Endothelial cell of umbilical vein (primary cell): ENCODE measurements around the gene SKAP1. TPM values are rescaled to one million over a fixed set of nuclear protein-coding genes. Genes with fewer than 3 reads are reported as not detected.

ENCODE experiments used
- BruUV-seq: library from RNA; stranded (reverse); fragments of 400-500 nt; replicated peaks from 2 replicates; lab custom pipeline; 2021; lab: Mats Ljungman, UMichigan
- CTCF ChIA-PET: fragments of 300-600, 350-600 bp; sonication (Branson Sonifier 250); formaldehyde crosslinking; loops from one replicate; lab custom pipeline; 2021; ENCODE audit warnings: antibody characterized with exemption, inconsistent platforms; lab: Charles Lee
- POLR2A ChIA-PET: fragments of 300-600, 350-600 bp; sonication (Branson Sonifier 250); formaldehyde crosslinking; loops from one replicate; lab custom pipeline; 2021; ENCODE audit warnings: antibody characterized with exemption, inconsistent platforms; lab: Charles Lee
- DNase-seq: peaks from one replicate; pipeline ENCODE4 v3.0.0-alpha.2; 2011; ENCODE audit warnings: low read depth, low spot score
- FAIRE-seq: peaks from 2 replicates; lab custom pipeline; 2011; peaks lifted over from hg19 to GRCh38; lab: Jason Lieb, UNC
- H2AFZ ChIP-seq: 2 replicates; pipeline ENCODE4 v1.6.0; 2012; ENCODE audit warnings: low read depth, low read length, control low read depth, inconsistent platforms
- H3K27ac ChIP-seq: 2 replicates; pipeline ENCODE4 v1.5.1; 2011; ENCODE audit warnings: low read depth, mild to moderate bottlenecking, control low read depth, low read length, moderate library complexity; ENCODE audit not compliant: insufficient read depth
- H3K27me3 ChIP-seq, 2 experiments: 2 replicates each; pipeline versions ENCODE4 v1.6.0 to v1.6.1; 2011; ENCODE audit warnings: low read length in 2 of 2, mixed read lengths in 1 of 2; ENCODE audit not compliant: control insufficient read depth in 2 of 2, insufficient read depth in 2 of 2
- H3K36me3 ChIP-seq, 2 experiments: 2 replicates in 1 of 2; 3 replicates in 1 of 2; pipeline ENCODE4 v1.5.1; 2011; ENCODE audit warnings: low read length in 2 of 2, mild to moderate bottlenecking in 1 of 2, moderate library complexity in 1 of 2; ENCODE audit not compliant: control insufficient read depth in 2 of 2, insufficient read depth in 2 of 2; ENCODE audit errors: extremely low read depth in 1 of 2
- H3K4me1 ChIP-seq: 3 replicates; pipeline ENCODE4 v1.5.1; 2011; ENCODE audit warnings: mild to moderate bottlenecking, low read length; ENCODE audit not compliant: control insufficient read depth, insufficient read depth; ENCODE audit errors: extremely low read depth
- H3K4me2 ChIP-seq: 2 replicates; pipeline ENCODE4 v1.6.1; 2011; ENCODE audit warnings: low read length, control low read depth, mixed read lengths; ENCODE audit not compliant: insufficient read depth
- H3K4me3 ChIP-seq, 3 experiments: fragments of 200-600 bp in 1 of 3; sonication (generic), shearing (Covaris generic) in 1 of 3; replicated peaks in 1 of 3; 2 replicates each; pipeline ENCODE4 v1.5.1; 2011 to 2016; ENCODE audit warnings: control low read depth in 3 of 3, low read length in 3 of 3, mild to moderate bottlenecking in 2 of 3, inconsistent platforms in 1 of 3, low read depth in 1 of 3, moderate library complexity in 1 of 3; ENCODE audit not compliant: insufficient read depth in 1 of 3
- H3K79me2 ChIP-seq: 2 replicates; pipeline ENCODE4 v1.6.0; 2012; ENCODE audit warnings: low read length, inconsistent platforms; ENCODE audit not compliant: control insufficient read depth, insufficient read depth
- H3K9ac ChIP-seq: replicated peaks from 2 replicates; pipeline ENCODE3; 2011; ENCODE audit warnings: low read length, control low read depth; ENCODE audit not compliant: insufficient read depth; ENCODE audit errors: extremely low read depth
- H3K9me1 ChIP-seq: replicated peaks from 3 replicates; pipeline ENCODE4 v1.6.0; 2011; ENCODE audit warnings: mild to moderate bottlenecking, low read length; ENCODE audit not compliant: control insufficient read depth, insufficient read depth; ENCODE audit errors: extremely low read depth
- H3K9me3 ChIP-seq: replicated peaks from 2 replicates; pipeline ENCODE4 v1.5.1; 2012; ENCODE audit warnings: low read length, inconsistent platforms; ENCODE audit not compliant: control insufficient read depth, insufficient read depth
- H4K20me1 ChIP-seq: replicated peaks from 2 replicates; pipeline ENCODE3; 2011; ENCODE audit warnings: mild to moderate bottlenecking, low read length; ENCODE audit not compliant: control insufficient read depth, insufficient read depth; ENCODE audit errors: extremely low read depth
- EZH2 ChIP-seq: IDR thresholded peaks from 2 replicates; pipeline ENCODE4 v1.6.1; 2012; ENCODE audit warnings: borderline replicate concordance, low read depth, mild to moderate bottlenecking, moderate library complexity, low read length, inconsistent platforms; ENCODE audit not compliant: severe bottlenecking
- FOS ChIP-seq: IDR thresholded peaks from 2 replicates; pipeline ENCODE4 v1.6.1; 2011; ENCODE audit warnings: mild to moderate bottlenecking, low read length, moderate library complexity, borderline replicate concordance; ENCODE audit not compliant: insufficient read depth
- GATA2 ChIP-seq: IDR thresholded peaks from 2 replicates; pipeline ENCODE4 v1.7.0; 2011; ENCODE audit warnings: low read depth, mild to moderate bottlenecking, moderate library complexity, mixed read lengths, low read length; ENCODE audit not compliant: insufficient read length, insufficient read depth
- JUN ChIP-seq: IDR thresholded peaks from 2 replicates; pipeline ENCODE4 v1.6.1; 2011; ENCODE audit warnings: borderline replicate concordance, low read depth; ENCODE audit not compliant: insufficient read length, insufficient read depth
- MYC ChIP-seq: IDR thresholded peaks from one replicate; pipeline ENCODE4 v1.6.1; 2011; ENCODE audit warnings: mild to moderate bottlenecking, low read depth, low read length
- POLR2A ChIP-seq: IDR thresholded peaks from 2 replicates; pipeline ENCODE4 v1.6.1; 2012; ENCODE audit warnings: low read depth, mild to moderate bottlenecking, control low read depth, low read length
- POLR2AphosphoS5 ChIP-seq: IDR thresholded peaks from 2 replicates; pipeline ENCODE4 v1.6.1; 2012; ENCODE audit warnings: low read depth, mild to moderate bottlenecking, control low read depth, low read length, moderate library complexity; ENCODE audit not compliant: insufficient read depth
- dilution Hi-C: fragments of 300-500 bp; cut with MboI; formaldehyde crosslinking; loops from one replicate; pipeline ENCODE4 v1.15.0; 2019; ENCODE audit warnings: low sequenced_read_pairs; ENCODE audit not compliant: extremely low pct_ligation_motif_present
- intact Hi-C: fragments of 100-400 bp; cut with micrococcal nuclease; formaldehyde crosslinking; loops from one replicate; pipeline ENCODE4 v1.10.0; 2022
- polyA plus RNA-seq, 4 experiments: library from polyadenylated mRNA; depleted of rRNA in 3 of 4; stranded (reverse) in 3 of 4; unstranded in 1 of 4; fragments of >200 nt; gene quantifications; 2 replicates each; pipeline versions ENCODE4 v1.2.1 to v1.2.3, GENCODE V29; 2011 to 2012; ENCODE audit warnings: missing spikeins in 1 of 4
- total RNA-seq: library from RNA; stranded (reverse); gene quantifications from 2 replicates; pipeline ENCODE4 v1.2.3, GENCODE V29; 2021
- TF ChIP-seq, protein P1 (sequence below), 2 donors: IDR thresholded peaks; 1 replicate in 1 of 2; 2 replicates in 1 of 2; pipeline ENCODE4 v1.5.1; 2011; ENCODE audit warnings: low read length in 2 of 2, mild to moderate bottlenecking in 2 of 2, moderate library complexity in 2 of 2, control low read depth in 1 of 2, inconsistent platforms in 1 of 2, low read depth in 1 of 2; ENCODE audit not compliant: insufficient read depth in 1 of 2; ENCODE audit errors: extremely low read depth in 1 of 2

SKAP1 gene
- total and polyA plus RNA-seq, 2 donors (not counting 3 experiments of a cell fraction or from before 2014, with no cell fraction given) = 0.75 TPM; not detected in 1

GRCh38 chr17:48093341-48094045, 336.5 kb downstream of the SKAP1 start:
- peaks cover 6% of the 10 kb centered on the region for H4K20me1 ChIP-seq
- no peaks in the 10 kb centered on the region for H3K9me1 ChIP-seq
- H3K79me2 ChIP-seq = peaks cover 89% of the 10 kb centered on the region
- POLR2A ChIA-PET = no interaction called here
- dilution Hi-C loops = no loop called here
- no peaks in the 10 kb centered on the region for H3K36me3 ChIP-seq
- H3K9ac ChIP-seq = no peak overlapping the region
- H2AFZ ChIP-seq = no peak overlapping the region
- no peaks in the 10 kb centered on the region for H3K27me3 ChIP-seq
- no peaks in the 10 kb centered on the region for H3K9me3 ChIP-seq
- no peak overlapping the region for H3K4me3 ChIP-seq
- intact Hi-C loops = no loop called here
- DNase-seq (peak; percentile 28), FAIRE-seq (no peak)
- CTCF ChIA-PET = interaction anchor here (0.9 to 1.5 kb wide), 5 partner anchors 10 to 29 kb away, joined by 3 to 8 read pairs (median 3); no protein-coding TSS in a partner anchor
- H3K4me1 ChIP-seq = peaks cover 4% of the 10 kb centered on the region
- BruUV-seq = no TSS peak
- TF ChIP-seq FOS = no peak
- TF ChIP-seq POLR2A = no peak
- TF ChIP-seq EZH2 = no peak
- TF ChIP-seq MYC = no peak
- no peak for TF ChIP-seq GATA2
- H3K27ac ChIP-seq = no peak overlapping the region
- H3K4me2 ChIP-seq = no peak overlapping the region

- Histone ChIP-seq H3K79me2 (peaks cover 63% of the 10 kb centered on the region), H4K20me1 (no peaks in the 10 kb centered on the region), H3K36me3 (no peaks in the 10 kb centered on the region), H3K4me3 (no peak overlapping the region), H3K4me2 (no peak overlapping the region), H3K9me3 (no peaks in the 10 kb centered on the region), H3K9me1 (no peaks in the 10 kb centered on the region), H3K4me1 (peaks cover 4% of the 10 kb centered on the region), H3K9ac (no peak overlapping the region), H3K27me3 (no peaks in the 10 kb centered on the region), H3K27ac (no peak overlapping the region), H2AFZ (no peak overlapping the region)
- dilution Hi-C loops (no loop called here), intact Hi-C loops (no loop called here)
- ChIA-PET CTCF (interaction anchor here (1.2 to 3.4 kb wide), 2 partner anchors 12 to 58 kb away, joined by 3 to 17 read pairs; no protein-coding TSS in a partner anchor), POLR2A (no interaction called here)
- TF ChIP-seq POLR2AphosphoS5 = no peak
- TF ChIP-seq FOS = no peak
- no peak for TF ChIP-seq GATA2
- TF ChIP-seq, protein P1, sequence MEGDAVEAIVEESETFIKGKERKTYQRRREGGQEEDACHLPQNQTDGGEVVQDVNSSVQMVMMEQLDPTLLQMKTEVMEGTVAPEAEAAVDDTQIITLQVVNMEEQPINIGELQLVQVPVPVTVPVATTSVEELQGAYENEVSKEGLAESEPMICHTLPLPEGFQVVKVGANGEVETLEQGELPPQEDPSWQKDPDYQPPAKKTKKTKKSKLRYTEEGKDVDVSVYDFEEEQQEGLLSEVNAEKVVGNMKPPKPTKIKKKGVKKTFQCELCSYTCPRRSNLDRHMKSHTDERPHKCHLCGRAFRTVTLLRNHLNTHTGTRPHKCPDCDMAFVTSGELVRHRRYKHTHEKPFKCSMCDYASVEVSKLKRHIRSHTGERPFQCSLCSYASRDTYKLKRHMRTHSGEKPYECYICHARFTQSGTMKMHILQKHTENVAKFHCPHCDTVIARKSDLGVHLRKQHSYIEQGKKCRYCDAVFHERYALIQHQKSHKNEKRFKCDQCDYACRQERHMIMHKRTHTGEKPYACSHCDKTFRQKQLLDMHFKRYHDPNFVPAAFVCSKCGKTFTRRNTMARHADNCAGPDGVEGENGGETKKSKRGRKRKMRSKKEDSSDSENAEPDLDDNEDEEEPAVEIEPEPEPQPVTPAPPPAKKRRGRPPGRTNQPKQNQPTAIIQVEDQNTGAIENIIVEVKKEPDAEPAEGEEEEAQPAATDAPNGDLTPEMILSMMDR (IDR thresholded peaks at IDR 0.05; ENCODE audit: extremely low read depth in 1 of 2, insufficient read depth in 1 of 2, low read depth in 1 of 2, low read length in 2 of 2) = no peak
- TF ChIP-seq POLR2A = no peak
- TF ChIP-seq JUN = no peak
- TF ChIP-seq EZH2 = no peak
- TF ChIP-seq MYC = no peak
- no TSS peak for BruUV-seq
- DNase-seq = no peak
- FAIRE-seq = no peak
Observed at GRCh38 chr17:48084932-48085331, 345.1 kb downstream of the SKAP1 start.
